ENCODE data around the gene FARP2.

Gene FARP2

DNA sequence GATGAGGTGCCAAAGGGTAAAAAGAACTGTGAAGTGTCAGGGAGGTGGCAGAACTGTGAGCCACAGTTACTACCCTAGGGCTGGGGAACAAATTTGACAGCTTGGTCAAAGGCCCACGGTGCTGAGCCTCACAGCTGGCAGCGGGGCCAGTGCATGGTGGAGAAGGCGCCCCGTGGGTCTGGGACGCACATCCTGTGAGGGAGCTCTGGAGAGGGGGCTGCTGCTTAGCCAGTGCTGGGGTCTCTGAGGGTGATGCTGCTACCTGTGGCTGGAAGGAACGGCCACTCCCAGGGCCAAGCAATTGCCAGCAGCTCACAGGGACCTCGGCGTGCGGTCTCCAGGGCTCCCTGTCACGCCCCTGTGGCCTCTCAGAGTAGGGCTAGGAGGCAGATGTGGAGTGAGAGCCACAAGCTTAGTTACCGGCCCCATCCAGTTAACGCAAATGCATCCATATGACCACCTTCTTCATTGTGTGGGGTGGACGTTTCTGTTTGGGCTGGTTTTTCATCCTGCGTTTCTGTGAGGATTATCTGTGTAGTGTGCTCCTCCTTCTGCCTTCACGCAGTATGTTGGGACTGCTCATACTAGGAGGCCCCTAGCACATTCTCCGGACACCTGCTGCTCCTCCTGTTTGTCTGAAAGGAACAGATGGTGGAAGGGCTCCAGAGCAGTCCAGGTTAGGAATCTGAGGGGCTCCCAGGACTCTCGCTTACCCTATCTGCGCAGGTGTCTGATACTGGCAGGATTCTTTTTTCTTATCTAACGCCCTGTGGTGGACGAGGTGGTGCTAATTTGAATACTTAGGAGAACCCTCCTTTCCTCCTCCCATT is 126.3 kb downstream of the FARP2 start:
- Histone ChIP-seq H3K9ac (no peak overlapping the region), H3K36me3 (peaks cover 4 to 38% (median 13%) of the 10 kb centered on the region in 11 experiments; a peak in 12 of 22 replicates), H3K27me3 (no peaks in the 10 kb centered on the region), H3K4me3 (no peak overlapping the region), H3K27ac (no peak overlapping the region), H3K9me3 (replicated peaks in 1 of 11) (no peaks in the 10 kb centered on the region), H3K4me2 (no peak overlapping the region), H3K4me1 (peaks cover 0 to 6% (median 0%) of the 10 kb centered on the region in 10 experiments; a peak in 4 of 20 replicates), H4K20me1 (peaks cover 0 to 24% (median 0%) of the 10 kb centered on the region in 11 experiments; a peak in 5 of 22 replicates)
- TF ChIP-seq Cebpa-rat (IDR thresholded peaks at IDR 0.05), result no peak

DNA sequence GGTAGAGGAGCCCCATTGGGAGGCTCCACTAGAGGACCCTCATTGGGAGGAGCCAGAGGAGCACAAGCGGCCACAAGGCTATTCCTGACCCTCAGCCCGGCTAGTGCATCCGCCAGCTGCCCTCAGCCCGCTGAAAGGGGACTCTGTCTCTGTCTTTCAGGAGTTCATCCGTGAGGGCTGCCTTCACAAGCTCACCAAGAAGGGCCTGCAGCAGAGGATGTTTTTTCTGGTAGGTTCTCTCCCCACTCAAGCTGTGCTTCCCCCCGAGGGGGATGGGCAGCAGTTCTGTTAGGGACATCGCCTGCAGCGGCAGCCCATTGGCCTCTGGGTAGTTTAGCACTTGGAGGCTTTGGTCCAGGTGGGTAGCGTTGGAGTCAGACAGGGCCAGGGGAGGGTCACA is 127.2 kb downstream of the FARP2 start:
- no peak for TF ChIP-seq Cebpa-rat (IDR thresholded peaks at IDR 0.05)
- Histone ChIP-seq H3K9ac (no peak overlapping the region), H3K36me3 (peaks cover under 1 to 34% (median 10%) of the 10 kb centered on the region in 11 experiments; a peak in 12 of 22 replicates), H3K27me3 (no peaks in the 10 kb centered on the region), H4K20me1 (peaks cover 0 to 24% (median 0%) of the 10 kb centered on the region in 11 experiments; a peak in 5 of 22 replicates), H3K4me2 (no peak overlapping the region), H3K4me3 (no peak overlapping the region), H3K27ac (no peak overlapping the region), H3K4me1 (peaks cover 0 to 6% (median 0%) of the 10 kb centered on the region in 10 experiments; a peak in 4 of 20 replicates), H3K9me3 (replicated peaks in 1 of 11) (no peaks in the 10 kb centered on the region)

GRCh38 chr2:241485172-241485911 is 129.3 kb downstream of the FARP2 start:
- Histone ChIP-seq H3K36me3 (peaks cover 0 to 26% (median 4%) of the 10 kb centered on the region in 11 experiments; a peak in 8 of 22 replicates), H3K9ac (no peak overlapping the region), H3K4me1 (peaks cover 0 to 6% (median 0%) of the 10 kb centered on the region in 10 experiments; a peak in 4 of 20 replicates), H3K9me3 (replicated peaks in 1 of 11) (no peaks in the 10 kb centered on the region), H3K4me3 (no peak overlapping the region), H3K4me2 (no peak overlapping the region), H3K27me3 (no peaks in the 10 kb centered on the region), H4K20me1 (peaks cover 0 to 34% (median 0%) of the 10 kb centered on the region in 11 experiments; a peak in 7 of 22 replicates), H3K27ac (no peak overlapping the region)
- no peak for TF ChIP-seq Cebpa-rat (IDR thresholded peaks at IDR 0.05)

DNA sequence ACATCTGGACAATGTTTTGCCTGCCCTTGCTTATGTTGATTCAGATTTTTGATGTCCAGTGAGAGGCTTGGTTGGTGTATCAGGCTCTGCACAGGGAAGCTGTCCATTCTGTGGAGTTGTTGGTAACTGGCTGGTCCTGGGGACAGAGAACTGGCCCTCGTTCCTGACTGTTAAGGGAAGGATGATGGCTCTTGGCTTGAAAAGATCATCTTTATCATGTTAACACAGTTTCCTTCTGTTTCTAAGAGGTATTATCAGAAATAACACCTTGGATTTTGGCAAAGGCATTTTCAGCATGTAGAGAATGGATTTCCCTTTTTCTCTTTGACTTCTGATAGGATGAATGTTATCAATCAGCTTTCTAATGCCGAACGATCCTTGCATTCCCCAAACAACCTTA is 133.0 kb downstream of the FARP2 start:
- no peaks in the 10 kb centered on the region for H3K27me3 ChIP-seq
- peaks cover 0 to 53% (median 22%) of the 10 kb centered on the region in 11 experiments; a peak in 17 of 22 replicates for H4K20me1 ChIP-seq
- H3K4me2 ChIP-seq, result no peak overlapping the region
- peaks cover 0 to 15% (median 0%) of the 10 kb centered on the region in 10 experiments; a peak in 5 of 20 replicates for H3K4me1 ChIP-seq
- no peak for TF ChIP-seq Cebpa-rat (IDR thresholded peaks at IDR 0.05)
- H3K27ac ChIP-seq, result no peak overlapping the region
- H3K4me3 ChIP-seq, result no peak overlapping the region
- H3K36me3 ChIP-seq, result peaks cover 5 to 56% (median 24%) of the 10 kb centered on the region in 11 experiments
- no peak overlapping the region for H3K9ac ChIP-seq
- H3K9me3 ChIP-seq (replicated peaks in 1 of 11), result no peaks in the 10 kb centered on the region

DNA sequence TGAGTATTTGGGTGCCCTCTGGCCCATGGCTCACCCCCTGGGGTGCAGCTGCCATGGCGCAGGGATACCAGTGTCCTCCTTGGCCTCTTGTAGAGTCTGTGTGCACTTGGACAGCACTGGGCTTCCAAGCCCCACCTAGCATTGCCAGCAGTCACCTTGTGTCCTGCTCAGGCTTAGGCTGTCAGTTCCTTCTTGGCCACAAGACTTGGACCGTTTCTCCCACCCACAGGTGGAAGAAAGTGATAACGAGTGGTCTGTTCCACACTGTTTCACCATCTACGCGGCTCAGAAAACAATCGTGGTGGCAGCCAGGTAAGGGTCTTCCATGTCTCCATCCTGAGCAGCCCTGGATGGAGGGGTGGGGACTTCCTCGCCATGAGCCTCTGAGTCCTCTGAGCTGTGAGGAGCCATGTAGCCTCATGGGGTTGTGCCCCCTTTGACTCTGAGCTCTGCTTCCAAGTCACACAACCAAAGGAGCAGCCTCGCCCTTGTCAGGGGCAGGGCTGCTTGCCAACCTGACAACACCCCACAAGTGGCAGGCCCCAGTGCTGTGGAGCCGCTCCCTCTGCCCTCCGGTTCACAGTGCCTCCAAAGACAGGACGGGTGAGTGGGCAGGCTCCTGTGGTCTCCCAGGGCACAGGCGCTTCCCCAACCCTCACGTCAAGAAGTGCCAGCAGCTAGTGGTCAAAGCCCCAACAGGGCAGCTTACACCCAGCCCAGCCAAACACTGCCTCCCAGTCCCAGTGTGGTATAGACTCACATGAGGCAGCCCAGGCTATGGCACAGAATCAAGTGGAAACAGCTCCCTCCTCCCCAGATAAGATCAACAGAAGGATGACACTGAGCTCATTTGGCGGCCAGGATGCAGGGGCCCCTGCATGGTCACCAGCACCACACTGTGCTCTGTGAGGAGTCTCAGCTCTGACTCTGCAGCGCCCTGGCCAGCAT is 133.9 kb downstream of the FARP2 start:
- peaks cover 0 to 56% (median 27%) of the 10 kb centered on the region in 11 experiments; a peak in 17 of 22 replicates for H4K20me1 ChIP-seq
- peaks cover 0 to 15% (median 0%) of the 10 kb centered on the region in 10 experiments; a peak in 5 of 20 replicates for H3K4me1 ChIP-seq
- no peak overlapping the region for H3K4me2 ChIP-seq
- no peak overlapping the region for H3K9ac ChIP-seq
- H3K9me3 ChIP-seq (replicated peaks in 1 of 11), result no peaks in the 10 kb centered on the region
- no peak for TF ChIP-seq Cebpa-rat (IDR thresholded peaks at IDR 0.05)
- H3K27me3 ChIP-seq, result no peaks in the 10 kb centered on the region
- H3K27ac ChIP-seq, result no peak overlapping the region
- peaks cover 14 to 58% (median 31%) of the 10 kb centered on the region in 11 experiments for H3K36me3 ChIP-seq
- H3K4me3 ChIP-seq, result no peak overlapping the region

DNA sequence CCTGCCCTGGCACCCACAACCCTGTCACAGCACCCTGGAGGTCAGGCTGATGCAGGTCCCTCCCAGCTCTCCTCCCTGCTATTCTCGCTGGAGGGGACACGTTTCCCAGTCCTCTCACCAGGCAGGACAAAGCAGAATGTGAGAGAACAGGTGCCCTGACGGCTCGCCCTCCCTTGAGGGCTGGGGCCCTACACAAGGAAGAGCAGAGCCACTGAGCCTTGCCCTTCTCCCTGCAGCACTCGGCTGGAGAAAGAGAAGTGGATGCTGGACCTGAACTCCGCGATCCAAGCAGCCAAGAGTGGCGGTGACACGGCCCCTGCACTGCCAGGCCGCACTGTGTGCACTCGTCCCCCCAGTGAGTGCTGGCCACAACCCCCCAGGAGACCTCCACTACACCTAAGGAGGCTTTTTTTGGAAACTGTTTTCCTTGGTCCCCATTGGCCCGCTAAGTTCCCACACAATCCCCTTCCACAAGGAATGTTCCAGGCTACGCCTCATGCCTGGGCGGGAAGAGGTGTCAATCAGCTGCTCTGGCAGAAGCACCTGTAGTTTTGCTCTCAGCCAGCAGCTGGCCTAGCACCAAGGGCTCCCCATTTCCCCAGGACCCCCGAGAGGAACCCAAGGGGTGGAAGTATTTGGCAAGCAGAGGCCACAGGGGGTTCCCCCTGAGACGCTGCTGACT is 134.9 kb downstream of the FARP2 start:
- Histone ChIP-seq H3K4me2 (peak overlapping the region in 2 of 11 experiments; percentile 7 to 12; a peak in 1 of 22 replicates), H3K36me3 (peaks cover 24 to 68% (median 41%) of the 10 kb centered on the region in 11 experiments), H3K9me3 (replicated peaks in 1 of 11) (no peaks in the 10 kb centered on the region), H3K27me3 (no peaks in the 10 kb centered on the region), H4K20me1 (peaks cover 0 to 66% (median 34%) of the 10 kb centered on the region in 11 experiments; a peak in 18 of 22 replicates), H3K9ac (no peak overlapping the region), H3K27ac (no peak overlapping the region), H3K4me1 (peaks cover 0 to 15% (median 0%) of the 10 kb centered on the region in 10 experiments; a peak in 5 of 20 replicates), H3K4me3 (no peak overlapping the region)
- TF ChIP-seq Cebpa-rat (IDR thresholded peaks at IDR 0.05), result no peak

DNA sequence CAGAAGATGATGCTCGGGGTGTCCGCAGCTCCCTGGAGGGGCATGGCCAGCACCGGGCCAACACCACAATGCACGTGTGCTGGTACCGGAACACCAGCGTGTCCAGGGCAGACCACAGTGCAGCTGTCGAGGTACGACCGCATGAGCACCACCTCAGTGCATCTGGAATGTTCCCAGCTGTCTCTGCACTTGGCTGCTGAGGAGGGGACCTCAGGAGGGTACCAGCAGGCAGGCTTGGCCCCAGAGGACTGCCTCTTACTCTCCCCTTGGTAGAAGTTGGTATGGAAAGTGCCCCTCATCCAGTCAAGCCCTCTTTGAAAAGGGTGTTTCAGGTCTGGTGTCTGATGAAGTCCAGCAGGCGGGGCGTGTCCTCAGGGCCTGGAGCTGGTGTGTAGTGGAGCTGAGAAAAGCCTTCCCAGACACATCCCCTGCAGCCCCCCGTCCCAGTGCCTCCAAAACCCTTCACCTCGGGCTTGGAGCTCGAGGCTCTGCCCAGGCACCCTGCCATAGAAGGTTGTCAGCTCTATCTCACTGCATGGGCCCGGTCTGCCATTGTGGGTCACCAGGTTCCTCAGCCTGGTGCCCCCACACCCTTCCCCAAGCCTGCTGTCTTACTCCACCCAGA is 135.6 kb downstream of the FARP2 start:
- Histone ChIP-seq H3K36me3 (peaks cover 30 to 75% (median 48%) of the 10 kb centered on the region in 11 experiments), H3K27ac (no peak overlapping the region), H3K9ac (no peak overlapping the region), H4K20me1 (peaks cover 0 to 73% (median 41%) of the 10 kb centered on the region in 11 experiments; a peak in 18 of 22 replicates), H3K9me3 (replicated peaks in 1 of 11) (no peaks in the 10 kb centered on the region), H3K27me3 (no peaks in the 10 kb centered on the region), H3K4me3 (no peak overlapping the region), H3K4me1 (peaks cover 0 to 15% (median 0%) of the 10 kb centered on the region in 10 experiments; a peak in 5 of 20 replicates), H3K4me2 (peak overlapping the region in 2 of 11 experiments; percentile 7 to 12; a peak in 1 of 22 replicates)
- TF ChIP-seq Cebpa-rat (IDR thresholded peaks at IDR 0.05), result no peak

Measured in BLaER1 treated with 17β-estradiol and CSF1 and Interleukin-3, amounts not matched to agents 10 nM and 100 nM (cell line).